ENCODE results near the gene CACNG1. TPM values are rescaled to one million over a fixed set of nuclear protein-coding genes. Genes with fewer than 3 reads are reported as not detected.

CACNG1 gene
- total RNA-seq, 1 experiment from 2014 or later, result not detected

GRCh38 chr17:67069603-67070136, 25.3 kb downstream of the CACNG1 start:
- Mint-ChIP-seq H3K4me1 (peaks cover 9 to 13% of the 10 kb centered on the region in 2 experiments), H3K27ac (no peak overlapping the region), H3K4me3 (no peak overlapping the region), H3K27me3 (ENCODE audit: low read depth) (no peaks in the 10 kb centered on the region), H3K9me3 (no peaks in the 10 kb centered on the region), H3K36me3 (ENCODE audit: insufficient read depth in 1 of 3, low read depth in 3 of 3) (peaks cover 0 to 5% (median 0%) of the 10 kb centered on the region in 3 experiments; a peak in 3 of 7 replicates)
- Histone ChIP-seq H2BK15ac (ENCODE audit: low read depth, low read length) (no peak overlapping the region), H2BK20ac (ENCODE audit: low read depth, low read length, poor library complexity, severe bottlenecking) (no peak overlapping the region), H4K91ac (ENCODE audit: insufficient read length, low read depth, low read length) (no peak overlapping the region), H3K27me3 (ENCODE audit: insufficient read depth, low read length) (no peaks in the 10 kb centered on the region), H3K9ac (ENCODE audit: extremely low read depth, insufficient read length, low read length) (no peak overlapping the region), H3K56ac (ENCODE audit: insufficient read length, low read depth, low read length) (no peak overlapping the region), H3K27ac (ENCODE audit: insufficient read length, low read depth, low read length) (no peak overlapping the region), H2AK5ac (ENCODE audit: insufficient read length, low read length) (no peak overlapping the region), H4K8ac (replicated peaks; ENCODE audit: insufficient read length, low read depth, low read length) (no peak overlapping the region), H3K79me2 (ENCODE audit: insufficient read depth, low read length) (no peaks in the 10 kb centered on the region), H3K23me2 (ENCODE audit: insufficient read length, low read depth, low read length, poor library complexity, severe bottlenecking) (no peaks in the 10 kb centered on the region), H3K4me1 (ENCODE audit: insufficient read depth, low read length) (no peaks in the 10 kb centered on the region; the same call in 1 of the 2 replicates), H2AFZ (ENCODE audit: low read length) (no peak overlapping the region), H3K9me3 (ENCODE audit: control insufficient read depth, low read depth, low read length) (no peaks in the 10 kb centered on the region), H3T11ph (ENCODE audit: low read length) (no peak overlapping the region), H3K4ac (ENCODE audit: low read depth, low read length) (no peak overlapping the region), H4K20me1 (ENCODE audit: control insufficient read depth, insufficient read depth, insufficient read length) (no peaks in the 10 kb centered on the region), H2BK120ac (ENCODE audit: low read depth, low read length, poor library complexity, severe bottlenecking) (no peak overlapping the region), H3K14ac (ENCODE audit: insufficient read depth, low read length) (no peak overlapping the region), H3K23ac (ENCODE audit: insufficient read length, low read depth, low read length) (no peak overlapping the region), H3K79me1 (ENCODE audit: insufficient read depth, low read depth, low read length, poor library complexity, severe bottlenecking) (no peaks in the 10 kb centered on the region), H2BK12ac (ENCODE audit: insufficient read length, low read depth, low read length) (no peak overlapping the region), H3K18ac (ENCODE audit: insufficient read length, low read depth, low read length) (no peak overlapping the region), H2BK5ac (ENCODE audit: insufficient read length, low read length) (no peak overlapping the region), H4K5ac (ENCODE audit: insufficient read length, low read depth, low read length) (no peak overlapping the region), H3K4me2 (ENCODE audit: insufficient read depth, insufficient read length, low read length) (no peak overlapping the region)
- no peak for TF ChIP-seq CTCF (conservative IDR thresholded peaks at IDR 0.05)
- WGBS (ENCODE audit: extremely low coverage, insufficient read length, low lambda C conversion rate), result no CpG with 5 or more reads among the region's 5 CpGs
- no peak for DNase-seq

Data from H9 (cell line).